GM18907 (cell line): ENCODE data around the gene ATP6V0B.

Source experiments
- ATAC-seq: cut with Tn5 transposase; IDR thresholded peaks from one replicate; pipeline ENCODE4 v1.9.1; 2021; ENCODE audit warnings: mild to moderate bottlenecking, moderate library complexity; ENCODE audit not compliant: unreplicated experiment

Gene ATP6V0B

DNA sequence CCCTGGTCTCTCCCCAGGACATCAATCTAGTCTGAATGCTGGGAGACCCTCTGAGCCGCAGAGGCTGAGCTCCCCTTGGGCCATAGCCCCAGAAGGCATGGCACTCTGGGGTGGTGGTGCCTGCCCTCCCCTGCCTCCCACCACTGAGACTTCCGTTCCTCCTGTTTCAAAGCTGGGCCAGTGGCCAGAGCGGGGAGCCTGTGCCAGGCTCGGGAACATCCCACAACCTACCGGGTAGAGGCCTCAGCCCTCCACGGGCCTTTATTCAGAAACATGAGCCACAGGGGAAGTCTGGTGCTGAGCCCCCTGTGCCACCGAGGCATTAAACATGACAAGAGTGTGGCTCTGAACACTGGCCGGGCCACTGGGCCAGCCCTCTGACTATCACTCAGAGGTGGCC is 24.7 kb downstream of the ATP6V0B start:
- ATAC-seq, result no peak

DNA sequence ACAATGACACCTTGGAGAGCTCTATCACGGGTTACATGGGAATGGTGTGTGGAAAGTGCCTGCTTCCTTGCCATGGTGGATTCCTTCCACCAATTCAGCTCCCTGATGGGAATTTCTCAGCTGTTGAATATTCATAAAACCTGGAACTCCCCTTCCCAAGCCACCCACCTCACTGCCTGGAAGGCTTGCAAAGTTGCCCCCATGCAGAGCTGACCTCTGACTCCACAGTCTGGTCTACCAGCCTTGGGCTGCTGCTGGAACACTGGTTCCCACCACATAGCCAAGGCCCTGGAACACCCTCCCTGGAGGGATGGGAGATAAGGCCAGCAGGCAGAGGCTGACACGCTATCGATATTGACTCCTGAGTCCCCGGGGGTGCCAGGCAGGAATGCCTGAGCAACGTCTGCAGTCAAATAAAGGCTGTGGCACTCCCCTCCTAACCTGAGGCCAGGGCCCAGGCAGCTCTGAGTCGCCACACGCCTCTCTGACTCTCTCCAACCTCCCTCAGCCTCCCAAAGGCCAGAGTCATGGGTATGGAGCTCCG is 25.4 kb downstream of the ATP6V0B start:
- no peak for ATAC-seq

GRCh38 chr1:44002165-44002564 is 27.4 kb downstream of the ATP6V0B start:
- no peak for ATAC-seq

- ATAC-seq, result no peak
Observed at GRCh38 chr1:44002606-44003157, 27.9 kb downstream of the ATP6V0B start.

GRCh38 chr1:44008259-44008658 is 33.5 kb downstream of the ATP6V0B start:
- no peak for ATAC-seq

DNA sequence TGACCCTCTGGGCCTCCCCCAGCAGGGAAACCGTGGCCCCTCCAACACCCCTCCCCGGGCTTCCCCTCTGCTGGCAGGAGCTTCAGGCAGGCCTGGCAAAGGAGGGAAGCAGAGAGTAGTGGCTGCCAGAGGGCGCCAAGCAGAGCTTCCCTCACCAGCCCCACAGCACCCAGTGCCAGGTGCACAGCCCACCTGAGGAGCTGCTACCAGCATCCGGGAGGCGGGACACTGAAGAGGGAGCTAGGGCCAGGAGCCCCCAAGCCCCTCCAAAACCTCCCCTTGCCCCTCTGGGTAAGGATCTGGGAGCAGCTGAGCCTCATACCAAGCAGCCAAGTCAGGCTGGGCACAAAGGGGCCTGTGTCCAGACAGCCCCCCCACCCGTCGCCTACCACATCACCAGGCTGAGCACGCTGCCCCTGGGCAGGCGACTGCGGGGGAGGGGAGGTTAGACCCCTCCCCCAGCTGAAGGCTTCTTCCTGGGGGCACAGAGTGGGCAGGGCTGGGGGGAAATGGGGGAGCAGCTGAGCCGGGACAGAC is 36.2 kb downstream of the ATP6V0B start:
- no peak for ATAC-seq

GRCh38 chr1:44012404-44012803 is 37.6 kb downstream of the ATP6V0B start:
- ATAC-seq, result no peak

DNA sequence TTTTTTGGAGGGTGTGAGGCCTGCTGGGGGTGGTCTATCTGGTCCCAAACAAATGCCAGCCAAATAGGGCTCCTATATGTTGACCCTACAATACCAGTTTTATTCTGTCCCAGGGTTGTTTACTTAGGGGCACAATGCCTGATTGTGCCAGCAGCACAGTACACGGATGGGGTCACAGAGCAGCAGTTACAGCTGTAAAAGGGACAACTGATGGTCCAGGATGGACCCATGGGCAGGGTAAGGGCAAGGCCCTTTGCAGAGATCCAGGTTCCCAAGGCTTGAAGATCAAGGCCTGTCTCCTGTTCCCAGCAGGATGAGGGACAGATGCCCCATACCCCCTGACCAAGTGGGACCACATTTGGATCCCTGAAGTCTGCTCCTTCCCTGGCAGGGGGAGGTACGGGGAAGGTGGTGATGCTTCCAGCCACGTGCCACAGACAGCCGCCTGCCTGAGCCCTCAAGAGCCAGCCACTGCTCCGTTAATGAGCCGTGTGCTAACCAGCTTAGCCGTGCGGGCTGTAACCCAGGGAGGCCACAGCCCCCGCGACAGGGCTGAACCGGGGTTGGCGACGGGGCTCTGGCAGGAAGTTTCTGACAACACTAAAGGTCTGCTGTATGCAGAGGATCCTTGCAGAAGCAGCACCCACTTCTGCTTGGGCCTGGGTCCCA is 38.3 kb downstream of the ATP6V0B start:
- ATAC-seq, result no peak

GRCh38 chr1:44013949-44014348 is 39.2 kb downstream of the ATP6V0B start:
- no peak for ATAC-seq

- ATAC-seq, result no peak
Observed at GRCh38 chr1:44014365-44015104, 39.8 kb downstream of the ATP6V0B start.

GRCh38 chr1:44015206-44015605 is 40.4 kb downstream of the ATP6V0B start:
- no peak for ATAC-seq

GRCh38 chr1:44016041-44016889 is 41.5 kb downstream of the ATP6V0B start:
- no peak for ATAC-seq

GRCh38 chr1:44016890-44017400 is 42.2 kb downstream of the ATP6V0B start:
- no peak for ATAC-seq

- no peak for ATAC-seq
Observed at GRCh38 chr1:44019466-44019948, 44.7 kb downstream of the ATP6V0B start.

- no peak for ATAC-seq
Observed at GRCh38 chr1:44020464-44020863, 45.7 kb downstream of the ATP6V0B start.

- ATAC-seq, result no peak
Observed at GRCh38 chr1:44021156-44021555, 46.4 kb downstream of the ATP6V0B start.

DNA sequence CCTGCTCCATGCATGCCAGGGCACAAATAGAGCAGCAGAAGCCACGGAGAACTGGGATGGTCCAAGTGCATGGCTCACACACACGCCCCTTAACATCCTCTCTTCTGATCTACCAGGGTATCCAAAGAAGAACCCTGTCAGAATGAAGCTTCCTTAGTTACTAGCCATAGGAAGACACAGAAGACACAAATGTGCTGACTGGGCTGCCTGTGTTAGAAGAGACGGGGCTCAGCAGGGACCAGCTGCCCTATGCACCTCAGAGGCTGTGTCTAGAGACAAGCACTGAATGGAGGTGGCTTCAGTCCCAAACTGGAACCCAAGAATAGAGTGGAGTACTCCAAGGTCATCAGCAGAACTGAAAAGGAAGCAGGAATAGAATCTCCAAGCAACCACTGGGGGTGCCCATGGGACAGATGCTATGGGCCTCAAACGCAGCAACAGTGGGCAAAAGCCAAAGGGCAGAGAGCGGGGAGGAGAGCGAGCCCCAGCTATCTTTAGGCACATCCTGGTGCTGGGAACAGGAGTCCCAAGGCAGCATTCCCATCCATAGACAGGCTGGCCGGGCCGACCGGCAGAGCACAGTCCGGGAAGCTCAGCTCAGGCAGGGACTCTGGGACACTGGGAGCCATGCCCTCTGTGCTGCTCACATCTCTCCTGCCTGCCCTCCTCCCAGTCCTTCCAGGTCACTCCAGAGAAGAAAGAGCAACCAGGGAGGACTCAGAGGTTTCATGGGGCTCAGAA is 47.0 kb downstream of the ATP6V0B start:
- no peak for ATAC-seq

DNA sequence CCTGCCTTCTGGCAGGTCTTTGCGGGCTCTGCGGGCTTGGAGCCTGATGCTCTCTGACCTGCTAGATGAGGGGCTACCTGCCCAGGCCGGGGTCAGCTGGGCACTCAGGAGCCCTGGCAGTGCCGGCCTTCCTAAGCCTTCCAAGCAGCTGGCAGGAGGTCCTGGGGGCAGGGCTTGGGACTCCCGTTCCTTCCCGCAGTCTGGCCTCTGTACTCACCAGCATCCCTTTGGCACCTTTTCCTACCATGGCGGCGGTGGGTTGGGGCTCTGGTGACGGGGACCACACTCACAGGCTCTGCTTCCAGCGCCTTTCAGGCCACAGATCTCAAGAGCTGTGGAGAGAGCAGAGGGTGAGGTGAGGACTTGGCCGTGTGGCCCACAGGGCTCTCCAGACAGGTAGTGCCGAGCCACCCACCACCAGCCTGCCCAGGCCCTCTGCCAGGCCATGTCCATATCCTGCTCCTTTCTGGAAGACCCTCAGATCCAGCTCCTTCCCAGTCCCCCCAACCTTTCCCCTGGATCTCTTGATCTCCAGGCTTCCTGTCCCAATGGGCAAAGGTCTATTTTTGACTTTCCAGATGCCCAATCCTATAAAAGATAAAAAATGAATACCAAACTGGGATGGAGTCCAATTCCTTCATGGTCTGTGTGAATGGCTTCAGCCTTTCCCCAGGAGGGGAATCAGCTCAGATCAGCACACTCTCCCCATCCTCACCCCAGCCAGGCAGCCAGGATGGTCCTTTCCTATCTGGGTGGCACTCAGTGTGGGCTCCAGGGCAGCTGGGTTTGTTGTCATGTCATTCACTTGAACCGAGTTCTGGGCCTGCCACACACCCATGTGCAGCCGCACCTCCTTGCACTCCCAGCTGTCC is 49.5 kb downstream of the ATP6V0B start:
- no peak for ATAC-seq
